Measurements from ENCODE around the gene EPB41L1.

- no peak for TF ChIP-seq CTCF (IDR thresholded peaks at IDR 0.05)
- no peak for TF ChIP-seq NFYB (CRISPR knock-in tag; conservative IDR thresholded peaks at IDR 0.05; ENCODE audit: low read depth)
- no peak for TF ChIP-seq ZNF219 (CRISPR knock-in tag; IDR thresholded peaks at IDR 0.05; ENCODE audit: borderline replicate concordance)
- no peak for TF ChIP-seq TEAD4 (CRISPR knock-in tag; IDR thresholded peaks at IDR 0.05)
- TF ChIP-seq USF1 (CRISPR knock-in tag; IDR thresholded peaks at IDR 0.05): no peak
- TF ChIP-seq MXD4 (CRISPR knock-in tag; IDR thresholded peaks at IDR 0.05; ENCODE audit: borderline replicate concordance): no peak
- no peak for TF ChIP-seq SMAD4 (CRISPR knock-in tag; IDR thresholded peaks at IDR 0.05)
- TF ChIP-seq E2F1 (CRISPR knock-in tag; IDR thresholded peaks at IDR 0.05): no peak
- no peak for TF ChIP-seq CREB1 (CRISPR knock-in tag; IDR thresholded peaks at IDR 0.05)
- no peak for TF ChIP-seq FOXP4 (CRISPR knock-in tag; IDR thresholded peaks at IDR 0.05)
- peak; percentile 51; the same call in 1 of the 2 replicates for TF ChIP-seq SP1 (CRISPR knock-in tag; conservative IDR thresholded peaks at IDR 0.05)
Observed at GRCh38 chr20:36153736-36154699, 522 bp upstream of the EPB41L1 start.
